ENCODE measurements around the gene GALNT4.

GALNT4 gene

GRCh38 chr12:89494411-89495231, 30.0 kb downstream of the GALNT4 start:
- H3K4me3 ChIP-seq (ENCODE audit: low read depth, low read length) = no peak overlapping the region

DNA sequence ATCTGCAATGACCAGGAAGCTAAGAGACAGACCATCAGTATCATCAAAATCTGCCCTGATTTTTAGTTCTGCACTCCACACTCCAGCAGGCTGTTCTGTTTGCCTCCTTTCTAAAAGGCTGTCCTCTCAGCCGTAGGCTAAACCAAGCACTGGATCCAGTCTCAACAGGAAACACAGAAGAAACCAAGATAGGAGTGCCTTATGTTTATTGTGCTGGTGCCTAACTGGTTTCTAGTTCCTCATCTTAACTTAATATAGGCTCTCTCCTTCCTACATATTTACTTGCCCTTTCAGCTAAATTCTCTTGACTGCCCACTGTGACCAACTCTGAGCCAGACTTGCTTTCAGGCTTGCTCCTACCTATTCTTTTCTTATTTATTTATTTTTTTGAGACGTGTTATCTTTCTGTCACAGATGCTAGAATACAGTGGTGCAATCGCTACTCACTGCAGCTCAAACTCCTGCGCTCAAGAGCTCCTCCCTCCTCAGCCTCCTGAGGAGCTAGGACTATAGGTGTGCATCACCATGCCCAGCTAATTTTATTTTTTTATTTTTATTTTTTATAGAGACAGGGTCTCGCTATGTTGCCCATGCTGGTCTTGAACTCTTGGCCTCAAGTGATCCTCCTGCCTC, 30.8 kb downstream of the GALNT4 start:
- H3K4me3 ChIP-seq (ENCODE audit: low read depth, low read length) = no peak overlapping the region

DNA sequence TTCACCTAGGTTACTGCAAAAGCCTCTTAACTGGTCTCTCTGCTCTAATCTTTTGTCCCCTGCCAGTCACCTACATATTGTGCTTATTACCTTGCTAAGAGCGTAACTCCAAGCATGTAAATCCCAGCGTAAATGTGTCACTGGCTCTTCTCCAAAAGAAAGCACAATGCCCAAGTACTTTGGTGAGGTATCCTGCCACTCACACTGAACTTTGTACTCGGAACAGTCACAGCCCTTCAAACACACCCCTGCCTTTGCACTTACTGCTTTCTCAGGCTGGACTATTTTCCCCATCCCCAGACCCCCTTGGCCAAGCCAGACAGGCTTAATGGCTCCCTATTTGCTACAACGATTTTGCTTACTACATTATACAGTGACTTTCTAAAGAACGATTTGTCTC, 31.7 kb downstream of the GALNT4 start:
- H3K4me3 ChIP-seq (ENCODE audit: low read depth, low read length) = no peak overlapping the region

GRCh38 chr12:89490922-89491321, 33.7 kb downstream of the GALNT4 start:
- H3K4me3 ChIP-seq (ENCODE audit: low read depth, low read length) = no peak overlapping the region

DNA sequence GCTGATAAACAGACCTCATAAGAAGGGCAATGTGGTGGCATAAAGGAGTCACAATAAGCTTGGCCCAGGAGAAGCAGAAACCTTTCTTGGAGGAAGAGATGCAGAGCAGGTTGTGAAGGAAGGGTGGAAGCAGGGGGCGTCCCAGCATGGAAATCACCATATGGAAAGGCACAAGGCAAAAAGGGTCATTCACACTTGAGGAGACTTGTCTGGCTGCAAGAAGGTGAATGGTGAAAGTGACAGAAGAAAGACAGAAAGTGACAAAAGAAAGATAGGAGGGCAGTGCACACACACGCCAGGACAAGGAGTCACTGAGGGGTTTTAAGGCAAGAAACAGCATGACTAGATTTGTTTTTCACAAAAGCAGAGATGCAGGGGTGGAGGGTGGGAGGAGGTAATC, 38.3 kb downstream of the GALNT4 start:
- no peak overlapping the region for H3K4me3 ChIP-seq (ENCODE audit: low read depth, low read length)

- no peak overlapping the region for H3K4me3 ChIP-seq (ENCODE audit: low read depth, low read length)
These were observed 40.1 kb downstream of the GALNT4 start for GRCh38 chr12:89484470-89484869.

- H3K4me3 ChIP-seq (ENCODE audit: low read depth, low read length) = no peak overlapping the region
These were observed 43.2 kb downstream of the GALNT4 start for GRCh38 chr12:89481213-89481914.

GRCh38 chr12:89479982-89480381, 44.6 kb downstream of the GALNT4 start:
- no peak overlapping the region for H3K4me3 ChIP-seq (ENCODE audit: low read depth, low read length)

- no peak overlapping the region for H3K4me3 ChIP-seq (ENCODE audit: low read depth, low read length)
These were observed 46.8 kb downstream of the GALNT4 start for GRCh38 chr12:89477633-89478279.

- no peak overlapping the region for H3K4me3 ChIP-seq (ENCODE audit: low read depth, low read length)
These were observed 47.5 kb downstream of the GALNT4 start for GRCh38 chr12:89476904-89477595.

DNA sequence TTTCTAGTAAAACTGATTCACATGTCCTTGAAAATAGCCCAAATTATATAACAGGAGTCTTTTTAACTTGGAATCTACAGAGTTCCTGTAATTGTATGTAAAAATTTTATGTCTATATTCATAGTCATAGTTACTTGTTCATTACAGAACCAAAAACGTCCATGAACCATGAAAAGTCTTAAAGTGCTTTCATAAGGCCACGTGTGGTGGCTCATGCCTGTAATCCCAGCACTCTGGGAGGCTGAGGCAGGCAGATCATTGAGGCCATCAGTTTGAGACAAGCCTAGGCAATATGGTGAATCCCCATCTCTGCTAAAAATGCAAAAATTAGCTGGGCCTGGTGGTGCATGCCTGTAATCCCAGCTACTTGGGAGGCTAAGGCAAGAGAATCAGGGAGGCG, 48.4 kb downstream of the GALNT4 start:
- H3K4me3 ChIP-seq (ENCODE audit: low read depth, low read length) = no peak overlapping the region

- H3K4me3 ChIP-seq (ENCODE audit: low read depth, low read length) = no peak overlapping the region
These were observed 49.2 kb downstream of the GALNT4 start for GRCh38 chr12:89475203-89475990.

GRCh38 chr12:89474615-89475014, 50.0 kb downstream of the GALNT4 start:
- H3K4me3 ChIP-seq (ENCODE audit: low read depth, low read length) = no peak overlapping the region
